ENCODE data around the gene TRPV3.
"Not testable (repeated sequence)": the region's sequence is repeated elsewhere in the genome, so short reads cannot be mapped to it uniquely, and the experiment has no call there.

The TRPV3 gene

GRCh38 chr17:3524024-3524423 is 33.6 kb downstream of the TRPV3 start:
- no peak for DNase-seq (ENCODE audit: low read depth, low spot score)

GRCh38 chr17:3519472-3519871 is 38.1 kb downstream of the TRPV3 start:
- DNase-seq (ENCODE audit: low read depth, low spot score), result not testable (repeated sequence)

- no peak for DNase-seq (ENCODE audit: low read depth, low spot score)
These were observed 42.7 kb downstream of the TRPV3 start for GRCh38 chr17:3514873-3515272.

- DNase-seq (ENCODE audit: low read depth, low spot score), result not testable (repeated sequence)
These were observed 43.4 kb downstream of the TRPV3 start for GRCh38 chr17:3514167-3514566.

- no peak for DNase-seq (ENCODE audit: low read depth, low spot score)
These were observed 44.1 kb downstream of the TRPV3 start for GRCh38 chr17:3513305-3514035.

GRCh38 chr17:3512505-3513171 is 45.0 kb downstream of the TRPV3 start:
- DNase-seq (ENCODE audit: low read depth, low spot score), result no peak

GRCh38 chr17:3511852-3512504 is 45.6 kb downstream of the TRPV3 start:
- DNase-seq (ENCODE audit: low read depth, low spot score), result no peak

GRCh38 chr17:3510090-3510489 is 47.5 kb downstream of the TRPV3 start:
- no peak for DNase-seq (ENCODE audit: low read depth, low spot score)

GRCh38 chr17:3507869-3508268 is 49.7 kb downstream of the TRPV3 start:
- DNase-seq (ENCODE audit: low read depth, low spot score), result no peak

GRCh38 chr17:3507071-3507470 is 50.5 kb downstream of the TRPV3 start:
- no peak for DNase-seq (ENCODE audit: low read depth, low spot score)

GRCh38 chr17:3506054-3506453 is 51.6 kb downstream of the TRPV3 start:
- DNase-seq (ENCODE audit: low read depth, low spot score), result no peak

- DNase-seq (ENCODE audit: low read depth, low spot score), result no peak
These were observed 52.6 kb downstream of the TRPV3 start for GRCh38 chr17:3505008-3505407.

GRCh38 chr17:3503285-3503684 is 54.3 kb downstream of the TRPV3 start:
- DNase-seq (ENCODE audit: low read depth, low spot score), result no peak

GRCh38 chr17:3502466-3502865 is 55.1 kb downstream of the TRPV3 start:
- DNase-seq (ENCODE audit: low read depth, low spot score), result no peak

GRCh38 chr17:3501344-3501743 is 56.3 kb downstream of the TRPV3 start:
- DNase-seq (ENCODE audit: low read depth, low spot score), result no peak

- DNase-seq (ENCODE audit: low read depth, low spot score), result no peak
These were observed 60.5 kb downstream of the TRPV3 start for GRCh38 chr17:3497101-3497500.

- DNase-seq (ENCODE audit: low read depth, low spot score), result no peak
These were observed 72.0 kb downstream of the TRPV3 start for GRCh38 chr17:3485481-3486068.

- DNase-seq (ENCODE audit: low read depth, low spot score), result no peak
These were observed 74.8 kb downstream of the TRPV3 start for GRCh38 chr17:3482852-3483251.

- DNase-seq (ENCODE audit: low read depth, low spot score), result no peak
These were observed 77.6 kb downstream of the TRPV3 start for GRCh38 chr17:3479988-3480387.

GRCh38 chr17:3475812-3476610 is 81.6 kb downstream of the TRPV3 start, which contains the start of gene ASPA:
Gene ASPA, plus strand, starts transcription at chr17:3475997. Its CDS starts 163 bp downstream, at chr17:3476160.
- DNase-seq (ENCODE audit: low read depth, low spot score), result no peak

- no peak for DNase-seq (ENCODE audit: low read depth, low spot score)
These were observed 82.3 kb downstream of the TRPV3 start for GRCh38 chr17:3475251-3475685.
